ENCODE measurements around the gene ANKRD60. TPM values are rescaled to one million over a fixed set of nuclear protein-coding genes. Genes with fewer than 3 reads are reported as not detected.

The ANKRD60 gene
- total and polyA plus RNA-seq, 4 donors = not detected

DNA sequence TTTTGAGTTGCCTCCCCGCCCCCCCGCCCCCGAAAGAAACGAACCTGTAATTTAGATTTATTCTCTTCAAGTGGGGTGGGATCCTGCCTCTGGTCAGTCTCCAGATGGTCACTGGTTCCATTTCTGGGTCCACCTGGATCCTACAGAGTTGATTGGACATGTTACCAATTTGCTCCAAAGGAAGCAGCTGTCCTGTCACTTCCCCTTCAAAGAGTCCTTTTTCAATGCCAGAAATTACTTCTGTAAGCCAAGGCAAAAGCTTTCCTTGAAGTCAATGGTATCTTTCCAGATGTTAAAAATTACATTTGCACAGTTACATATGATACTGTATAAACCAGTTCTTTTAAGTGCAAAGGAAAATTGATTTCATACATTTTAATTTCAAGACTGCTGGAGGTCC, 12.0 kb upstream of the ANKRD60 start:
- H3K9me3 ChIP-seq (ENCODE audit: control insufficient read depth, low read length) = no peaks in the 10 kb centered on the region
- intact Hi-C loops (cut with DNase I) = no loop called here
- DNase-seq (no peak), ATAC-seq (ENCODE audit: low FRiP score) (no peak)
- H3K27ac ChIP-seq (ENCODE audit: low read depth in 1 of 2, low read length in 2 of 2) = no peak overlapping the region
- H3K36me3 ChIP-seq (ENCODE audit: control insufficient read depth in 1 of 2, insufficient read depth in 2 of 2, low read length in 1 of 2) = peaks cover 4 to 10% of the 10 kb centered on the region in 2 donors
- H3K27me3 ChIP-seq (ENCODE audit: control insufficient read depth in 1 of 2, insufficient read depth in 2 of 2, low read length in 1 of 2) = no peaks in the 10 kb centered on the region
- 89 to 94% methylated on average over 4 of the region's 4 CpGs for WGBS, 2 donors
- no peak overlapping the region for H3K4me3 ChIP-seq (ENCODE audit: low read length in 2 of 2)
- H3K4me1 ChIP-seq (ENCODE audit: control insufficient read depth in 1 of 2, insufficient read depth in 2 of 2, low read length in 2 of 2) = no peaks in the 10 kb centered on the region

DNA sequence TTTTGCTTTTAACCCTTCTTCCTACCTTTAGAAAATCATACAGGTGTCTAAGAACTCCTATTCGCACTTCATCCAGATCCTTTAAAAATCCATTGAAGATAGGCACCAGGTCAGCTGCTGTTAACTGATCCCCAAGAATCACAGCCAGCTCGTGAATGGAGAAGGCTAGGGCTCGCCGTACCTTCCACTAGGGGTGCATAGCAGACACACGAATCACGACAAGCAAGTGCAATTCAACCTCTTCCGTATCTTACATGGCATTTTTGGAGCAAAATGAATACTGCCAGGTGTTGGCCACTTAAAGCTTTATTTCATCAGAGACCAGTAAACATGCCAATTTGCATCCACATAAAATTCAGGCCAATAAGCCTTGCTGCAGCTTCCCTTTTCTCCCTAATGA, 10.8 kb upstream of the ANKRD60 start:
- ATAC-seq (ENCODE audit: low FRiP score) (no peak), DNase-seq (no peak)
- Histone ChIP-seq H3K9me3 (ENCODE audit: control insufficient read depth, low read length) (no peaks in the 10 kb centered on the region), H3K36me3 (ENCODE audit: control insufficient read depth in 1 of 2, insufficient read depth in 2 of 2, low read length in 1 of 2) (peaks cover 4 to 8% of the 10 kb centered on the region in 2 donors), H3K27ac (ENCODE audit: low read depth in 1 of 2, low read length in 2 of 2) (no peak overlapping the region), H3K4me3 (ENCODE audit: low read length in 2 of 2) (no peak overlapping the region), H3K27me3 (ENCODE audit: control insufficient read depth in 1 of 2, insufficient read depth in 2 of 2, low read length in 1 of 2) (no peaks in the 10 kb centered on the region), H3K4me1 (ENCODE audit: control insufficient read depth in 1 of 2, insufficient read depth in 2 of 2, low read length in 2 of 2) (no peaks in the 10 kb centered on the region)
- 85 to 87% methylated on average over 7 of the region's 7 CpGs for WGBS, 2 donors
- intact Hi-C loops (cut with DNase I) = loop anchor here (5.0 to 10.0 kb wide), 4 partner anchors 413 to 613 kb away; partner anchors contain the start of genes GNAS (in 1 of the 2), GNAS-AS1 (in 1 of the 2), NPEPL1 (in 1 of the 2) and STX16 (in 1 of the 2)

DNA sequence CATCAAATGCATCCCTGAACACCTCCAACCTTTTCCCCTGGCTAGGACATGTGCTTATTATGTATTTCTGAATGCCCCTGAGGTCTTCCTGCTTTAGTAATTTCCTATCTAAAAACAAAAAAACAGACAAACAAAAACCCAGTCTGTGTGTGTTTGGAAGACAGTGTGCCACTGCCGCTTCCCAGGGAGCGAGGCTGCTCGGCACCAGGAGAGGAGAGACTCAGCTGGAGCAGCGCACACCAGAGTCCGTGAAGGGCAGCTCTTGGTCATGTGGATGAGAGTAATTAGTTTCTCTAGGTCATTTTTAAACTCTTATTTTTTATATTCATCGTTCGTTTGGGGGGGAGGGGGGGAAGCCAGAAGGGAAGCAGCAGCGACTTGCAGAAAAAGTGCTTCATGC, 10.0 kb upstream of the ANKRD60 start:
- H3K36me3 ChIP-seq (ENCODE audit: control insufficient read depth in 1 of 2, insufficient read depth in 2 of 2, low read length in 1 of 2) = peaks cover 0 to 8% of the 10 kb centered on the region in 2 donors
- DNase-seq (no peak), ATAC-seq (ENCODE audit: low FRiP score) (no peak)

DNA sequence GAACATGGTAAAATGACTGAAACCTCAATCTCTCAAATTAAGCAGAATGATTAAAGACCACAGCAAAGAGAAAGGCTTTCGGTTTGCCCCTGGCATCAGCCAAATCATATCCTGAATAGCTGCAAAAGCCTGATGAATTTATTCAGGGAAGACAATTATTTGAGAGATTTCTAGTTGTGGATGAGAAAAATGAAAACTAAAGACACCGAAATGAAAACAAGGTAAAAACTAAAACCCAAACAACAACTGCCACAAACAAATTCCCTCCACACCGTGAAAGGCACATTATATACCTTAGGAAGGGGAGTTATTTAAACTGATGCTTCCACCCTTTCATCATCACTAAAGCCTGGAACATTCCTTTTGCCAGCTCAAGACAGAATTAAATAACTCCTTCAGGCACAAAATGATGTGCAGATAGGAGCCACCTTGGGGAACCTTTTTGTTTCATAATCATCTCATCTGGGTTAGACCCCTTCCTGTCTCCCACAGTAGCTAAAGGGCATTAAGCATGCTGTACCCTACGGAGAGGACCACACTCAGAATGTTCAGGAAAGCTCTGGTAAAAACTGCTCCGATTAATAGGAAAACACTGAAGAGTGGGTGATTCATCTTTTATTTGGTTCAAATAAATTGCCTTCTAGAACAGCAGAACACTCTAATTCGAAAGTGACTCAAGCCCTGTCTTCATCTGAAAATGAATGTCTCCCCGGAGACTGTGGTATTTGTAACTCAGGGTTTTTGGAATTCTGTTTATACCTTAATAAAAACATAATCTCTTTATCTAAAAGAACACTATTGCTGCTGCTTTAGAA, 9.1 kb upstream of the ANKRD60 start:
- no peaks in the 10 kb centered on the region for H3K27me3 ChIP-seq (ENCODE audit: control insufficient read depth in 1 of 2, insufficient read depth in 2 of 2, low read length in 1 of 2)
- peaks cover 0 to 3% of the 10 kb centered on the region in 2 donors for H3K36me3 ChIP-seq (ENCODE audit: control insufficient read depth in 1 of 2, insufficient read depth in 2 of 2, low read length in 1 of 2)
- H3K9me3 ChIP-seq (ENCODE audit: control insufficient read depth, low read length) = no peaks in the 10 kb centered on the region
- H3K27ac ChIP-seq (ENCODE audit: low read depth in 1 of 2, low read length in 2 of 2) = no peak overlapping the region
- 51% methylated on average over 7 of the region's 7 CpGs for WGBS, 2 donors
- H3K4me3 ChIP-seq (ENCODE audit: low read length in 2 of 2) = no peak overlapping the region
- no peak for DNase-seq
- intact Hi-C loops (cut with DNase I) = loop anchor here (5.0 to 10.0 kb wide), 4 partner anchors 415 to 615 kb away; partner anchors contain the start of genes GNAS (in 1 of the 2), GNAS-AS1 (in 1 of the 2), NPEPL1 (in 1 of the 2) and STX16 (in 1 of the 2)
- peak; percentile 55 for ATAC-seq (ENCODE audit: low FRiP score)
- no peaks in the 10 kb centered on the region for H3K4me1 ChIP-seq (ENCODE audit: control insufficient read depth in 1 of 2, insufficient read depth in 2 of 2, low read length in 2 of 2)

More for the DNA sequence above, 10.0 kb upstream of the ANKRD60 start:
- Histone ChIP-seq H3K4me1 (ENCODE audit: control insufficient read depth in 1 of 2, insufficient read depth in 2 of 2, low read length in 2 of 2) (no peaks in the 10 kb centered on the region), H3K4me3 (ENCODE audit: low read length in 2 of 2) (no peak overlapping the region), H3K9me3 (ENCODE audit: control insufficient read depth, low read length) (no peaks in the 10 kb centered on the region), H3K27ac (ENCODE audit: low read depth in 1 of 2, low read length in 2 of 2) (no peak overlapping the region), H3K27me3 (ENCODE audit: control insufficient read depth in 1 of 2, insufficient read depth in 2 of 2, low read length in 1 of 2) (no peaks in the 10 kb centered on the region)
- 82 to 83% methylated on average over 8 of the region's 8 CpGs for WGBS, 2 donors
- intact Hi-C loops (cut with DNase I) = loop anchor here (5.0 to 10.0 kb wide), 4 partner anchors 414 to 614 kb away; partner anchors contain the start of genes GNAS (in 1 of the 2), GNAS-AS1 (in 1 of the 2), NPEPL1 (in 1 of the 2) and STX16 (in 1 of the 2)

DNA sequence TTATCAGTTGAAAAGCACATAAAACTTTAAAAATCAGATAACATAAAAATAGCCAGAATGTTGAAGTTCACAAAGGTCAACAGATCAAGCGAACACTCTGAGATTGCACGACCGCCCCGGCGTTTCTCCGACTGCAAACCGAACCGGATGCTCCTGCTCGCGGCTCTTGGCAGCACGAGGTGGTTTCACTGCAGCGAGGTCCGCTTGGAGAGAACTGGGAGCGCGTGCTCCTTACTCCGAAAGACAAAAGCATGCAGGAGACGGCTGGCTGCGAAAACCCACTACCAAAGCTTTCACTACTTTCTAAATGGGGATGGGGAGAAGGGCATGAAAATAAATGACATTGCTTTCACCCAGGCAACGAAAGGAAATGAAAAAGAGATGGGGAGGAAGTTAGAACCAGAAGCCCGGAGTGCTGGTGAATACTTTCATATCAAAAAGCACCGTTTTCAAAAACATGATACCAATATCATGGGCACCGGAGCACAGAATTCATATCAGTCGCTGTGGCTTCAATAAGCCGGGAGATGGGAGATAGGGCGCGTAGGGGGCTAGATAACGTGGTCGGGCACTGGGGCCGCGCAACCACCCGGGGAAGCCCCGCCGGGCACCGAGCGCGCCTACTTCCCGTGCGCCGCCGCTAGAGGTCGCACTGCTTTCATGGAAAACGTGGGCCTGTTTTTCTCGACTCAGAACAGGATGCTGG, 8.3 kb upstream of the ANKRD60 start:
- ATAC-seq (ENCODE audit: low FRiP score) = peak; percentile 94
- Histone ChIP-seq H3K9me3 (ENCODE audit: control insufficient read depth, low read length) (no peaks in the 10 kb centered on the region), H3K36me3 (ENCODE audit: control insufficient read depth in 1 of 2, insufficient read depth in 2 of 2, low read length in 1 of 2) (peaks cover 0 to 3% of the 10 kb centered on the region in 2 donors), H3K4me1 (ENCODE audit: control insufficient read depth in 1 of 2, insufficient read depth in 2 of 2, low read length in 2 of 2) (no peaks in the 10 kb centered on the region), H3K4me3 (ENCODE audit: low read length in 2 of 2) (peak overlapping the region; percentile 64 to 68), H3K27me3 (ENCODE audit: control insufficient read depth in 1 of 2, insufficient read depth in 2 of 2, low read length in 1 of 2) (no peaks in the 10 kb centered on the region), H3K27ac (ENCODE audit: low read depth in 1 of 2, low read length in 2 of 2) (no peak overlapping the region)
- intact Hi-C loops (cut with DNase I) = loop anchor here (5.0 to 10.0 kb wide), 4 partner anchors 416 to 616 kb away; partner anchors contain the start of genes GNAS (in 1 of the 2), GNAS-AS1 (in 1 of the 2), NPEPL1 (in 1 of the 2) and STX16 (in 1 of the 2)
- WGBS, 2 donors = 0 to 1% methylated on average over 43 of the region's 43 CpGs
- DNase-seq = peak; percentile 82 to 93

DNA sequence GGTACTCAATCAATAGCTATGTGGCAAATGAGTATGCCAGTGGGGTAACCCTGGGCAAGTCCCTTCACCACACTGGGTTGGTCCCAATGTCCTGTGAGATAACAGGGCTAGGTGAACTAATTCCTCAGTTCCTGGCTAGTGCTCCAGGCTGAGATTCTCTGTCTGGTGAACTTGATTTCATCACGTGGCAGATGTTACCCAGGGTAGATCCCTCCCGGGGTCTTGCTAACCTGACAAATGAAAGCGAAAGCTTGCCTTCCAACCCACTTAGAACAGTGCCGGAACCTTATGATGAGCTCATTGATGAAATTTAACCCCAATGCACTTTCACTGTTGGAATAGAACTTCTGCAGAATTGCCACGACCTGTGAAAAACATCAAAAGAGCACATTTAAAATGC, 6.6 kb upstream of the ANKRD60 start:
- intact Hi-C loops (cut with DNase I) = loop anchor here (5.0 to 10.0 kb wide), 4 partner anchors 417 to 617 kb away; partner anchors contain the start of genes GNAS (in 1 of the 2), GNAS-AS1 (in 1 of the 2), NPEPL1 (in 1 of the 2) and STX16 (in 1 of the 2)
- no peak overlapping the region for H3K4me3 ChIP-seq (ENCODE audit: low read length in 2 of 2)
- H3K27ac ChIP-seq (ENCODE audit: low read depth in 1 of 2, low read length in 2 of 2) = no peak overlapping the region
- no peaks in the 10 kb centered on the region for H3K27me3 ChIP-seq (ENCODE audit: control insufficient read depth in 1 of 2, insufficient read depth in 2 of 2, low read length in 1 of 2)
- DNase-seq (no peak), ATAC-seq (ENCODE audit: low FRiP score) (no peak)
- H3K36me3 ChIP-seq (ENCODE audit: control insufficient read depth in 1 of 2, insufficient read depth in 2 of 2, low read length in 1 of 2) = peaks cover 0 to 3% of the 10 kb centered on the region in 2 donors
- 93% methylated on average over 5 of the region's 5 CpGs for WGBS, 2 donors
- no peaks in the 10 kb centered on the region for H3K4me1 ChIP-seq (ENCODE audit: control insufficient read depth in 1 of 2, insufficient read depth in 2 of 2, low read length in 2 of 2)
- no peaks in the 10 kb centered on the region for H3K9me3 ChIP-seq (ENCODE audit: control insufficient read depth, low read length)

DNA sequence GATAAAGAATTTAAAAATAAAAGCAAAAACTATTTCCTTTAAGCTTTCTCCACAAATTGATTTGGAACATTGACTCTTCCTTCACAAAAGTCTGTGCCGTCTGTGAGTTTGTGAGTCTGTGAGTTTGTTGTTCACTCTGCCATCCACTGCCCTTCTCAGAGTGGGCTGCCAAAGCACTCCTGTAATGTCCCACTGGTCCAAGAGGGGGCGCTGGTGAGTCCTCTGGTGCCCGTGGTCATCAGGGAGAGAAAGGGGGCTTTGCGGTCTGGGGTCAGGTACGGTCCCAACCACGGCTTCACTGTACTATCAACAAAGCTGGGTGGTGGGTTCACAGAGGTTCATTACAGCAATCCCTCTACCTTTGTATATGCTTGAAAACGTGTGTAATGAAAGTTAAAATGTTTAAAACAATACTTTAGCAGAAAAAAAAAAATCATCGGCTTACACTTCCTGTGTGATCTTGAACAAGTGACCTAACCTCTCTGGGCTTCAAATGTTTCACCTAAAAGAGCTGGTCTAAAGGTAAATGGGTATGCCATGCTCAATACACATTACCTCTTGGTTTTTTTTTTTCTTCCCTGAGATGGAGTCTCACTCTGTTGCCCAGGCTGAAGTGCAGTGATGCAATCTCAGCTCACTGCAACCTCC, 5.6 kb upstream of the ANKRD60 start:
- intact Hi-C loops (cut with DNase I) = loop anchor here in 1 of 2 donors (10.0 kb wide), 1 partner anchor 461 kb away; the partner anchor contains the start of gene NPEPL1
- Histone ChIP-seq H3K4me3 (ENCODE audit: low read length in 2 of 2) (no peak overlapping the region), H3K36me3 (ENCODE audit: control insufficient read depth in 1 of 2, insufficient read depth in 2 of 2, low read length in 1 of 2) (no peaks in the 10 kb centered on the region), H3K9me3 (ENCODE audit: control insufficient read depth, low read length) (no peaks in the 10 kb centered on the region), H3K27me3 (ENCODE audit: control insufficient read depth in 1 of 2, insufficient read depth in 2 of 2, low read length in 1 of 2) (no peaks in the 10 kb centered on the region), H3K4me1 (ENCODE audit: control insufficient read depth in 1 of 2, insufficient read depth in 2 of 2, low read length in 2 of 2) (no peaks in the 10 kb centered on the region), H3K27ac (ENCODE audit: low read depth in 1 of 2, low read length in 2 of 2) (no peak overlapping the region)
- DNase-seq (peak in 1 of 2 donors; percentile 82), ATAC-seq (ENCODE audit: low FRiP score) (no peak)
- 59 to 60% methylated on average over 8 of the region's 8 CpGs for WGBS, 2 donors

DNA sequence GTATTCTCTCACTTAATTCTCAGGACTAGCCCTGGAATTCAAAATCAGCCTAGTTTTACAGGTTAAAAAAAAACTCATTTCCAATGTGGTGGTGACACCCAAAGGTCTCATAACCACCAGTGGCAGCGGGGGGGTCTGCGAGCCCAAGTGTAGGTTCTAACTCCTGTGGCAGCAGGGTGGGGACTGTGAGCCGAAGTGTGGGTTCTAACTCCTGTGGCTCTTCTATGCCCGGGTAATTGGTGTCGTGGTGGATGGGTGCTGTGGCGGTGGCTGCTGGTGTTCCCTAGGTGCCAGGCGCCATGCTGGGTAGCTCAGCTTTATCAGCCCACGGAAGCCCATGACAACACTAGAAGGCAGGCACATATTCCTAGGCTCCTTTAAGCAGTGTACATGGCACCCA, 4.9 kb upstream of the ANKRD60 start:
- Histone ChIP-seq H3K4me3 (ENCODE audit: low read length in 2 of 2) (no peak overlapping the region), H3K36me3 (ENCODE audit: control insufficient read depth in 1 of 2, insufficient read depth in 2 of 2, low read length in 1 of 2) (no peaks in the 10 kb centered on the region), H3K4me1 (ENCODE audit: control insufficient read depth in 1 of 2, insufficient read depth in 2 of 2, low read length in 2 of 2) (no peaks in the 10 kb centered on the region), H3K27ac (ENCODE audit: low read depth in 1 of 2, low read length in 2 of 2) (no peak overlapping the region), H3K9me3 (ENCODE audit: control insufficient read depth, low read length) (no peaks in the 10 kb centered on the region), H3K27me3 (ENCODE audit: control insufficient read depth in 1 of 2, insufficient read depth in 2 of 2, low read length in 1 of 2) (no peaks in the 10 kb centered on the region)
- DNase-seq = no peak
- no peak for ATAC-seq (ENCODE audit: low FRiP score)
- 95 to 97% methylated on average over 8 of the region's 8 CpGs for WGBS, 2 donors
- intact Hi-C loops (cut with DNase I) = loop anchor here in 1 of 2 donors (10.0 kb wide), 1 partner anchor 461 kb away; the partner anchor contains the start of gene NPEPL1
